Measurements from ENCODE around the gene NFATC4. TPM values are rescaled to one million over a fixed set of nuclear protein-coding genes. Genes with fewer than 3 reads are reported as not detected.

The NFATC4 gene
- total and polyA plus RNA-seq, 10 of the 15 experiments (the other 5 are each of a cell fraction or from before 2014, with no cell fraction given): 0.97 to 14.3 (median 4.9) TPM

DNA sequence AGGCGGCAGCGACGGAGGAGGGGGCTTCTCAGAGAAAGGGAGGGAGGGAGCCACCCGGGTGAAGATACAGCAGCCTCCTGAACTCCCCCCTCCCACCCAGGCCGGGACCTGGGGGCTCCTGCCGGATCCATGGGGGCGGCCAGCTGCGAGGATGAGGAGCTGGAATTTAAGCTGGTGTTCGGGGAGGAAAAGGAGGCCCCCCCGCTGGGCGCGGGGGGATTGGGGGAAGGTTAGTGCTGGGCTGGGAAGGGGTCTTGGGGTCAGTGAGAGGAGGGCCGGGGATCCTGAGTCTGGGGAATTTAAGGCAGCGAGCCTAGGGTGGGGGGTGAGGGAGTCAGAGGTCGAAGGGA is 203 bp downstream of the NFATC4 start:
- intact Hi-C loops (cut with micrococcal nuclease; ENCODE audit: unreplicated experiment) (loop anchor here (5.0 kb wide), 2 partner anchors 36 to 44 kb away; no protein-coding TSS in a partner anchor), in situ Hi-C loops (cut with MboI) (loop anchor here (5.0 kb wide), 1 partner anchor 64 kb away; no protein-coding TSS in a partner anchor)
- WGBS (ENCODE audit: insufficient coverage, insufficient replicate concordance, low lambda C conversion rate, missing lambda C conversion rate): 3% methylated on average over 13 of the region's 15 CpGs
- Histone ChIP-seq H3K9ac (ENCODE audit: control insufficient read depth, insufficient read depth, low read length) (peak overlapping the region; percentile 60; the same call in 1 of the 2 replicates), H3K79me2 (ENCODE audit: control insufficient read depth, insufficient read depth, low read length) (no peaks in the 10 kb centered on the region), H2AFZ (ENCODE audit: control insufficient read depth, low read depth, low read length) (no peak overlapping the region), H3K9me3 (replicated peaks; ENCODE audit: control insufficient read depth, insufficient read depth, low read length) (no peaks in the 10 kb centered on the region), H4K20me1 (ENCODE audit: control insufficient read depth, insufficient read depth) (no peaks in the 10 kb centered on the region), H3K4me3 (peak overlapping the region; percentile 51), H3K4me1 (ENCODE audit: control insufficient read depth, insufficient read depth, low read length) (peaks cover 16% of the 10 kb centered on the region), H3K27me3 (replicated peaks in 1 of 2; ENCODE audit: control insufficient read depth in 2 of 2, insufficient read depth in 2 of 2, low read length in 1 of 2) (peaks cover 1 to 6% of the 10 kb centered on the region in 2 experiments), H3K27ac (ENCODE audit: control insufficient read depth, insufficient read depth) (no peak overlapping the region), H3K36me3 (ENCODE audit: control insufficient read depth in 2 of 2, insufficient read depth in 2 of 2, low read length in 1 of 2) (no peaks in the 10 kb centered on the region), H3K4me2 (ENCODE audit: control insufficient read depth, insufficient read depth) (peak overlapping the region; percentile 74; the same call in 1 of the 2 replicates)
- ChIA-PET CTCF (interaction anchor here (0.8 to 4.4 kb wide), 4 partner anchors 35 to 63 kb away, joined by 3 to 22 read pairs (median 8); partner anchors contain the start of genes CBLN3 and KHNYN), POLR2A (interaction anchor here (0.7 to 1.4 kb wide), 3 partner anchors 14 to 121 kb away, joined by 3 to 13 read pairs (median 6); partner anchors contain the start of genes CBLN3 and KHNYN), SMC1A (ENCODE audit: uncharacterized antibody, unreplicated experiment) (interaction anchor here (0.7 to 1.4 kb wide), 3 partner anchors 57 to 63 kb away, joined by 3 to 4 read pairs (median 3); partner anchors contain the start of gene KHNYN), RAD21 (ENCODE audit: unreplicated experiment) (interaction anchor here (1.0 to 2.1 kb wide), 2 partner anchors 35 to 64 kb away, joined by 6 to 7 read pairs; no protein-coding TSS in a partner anchor)
- DNase-seq (ENCODE audit: low read depth, low spot score): no peak
- BruUV-seq (replicated peaks): no TSS peak
- no peak for ATAC-seq
- TF ChIP-seq, protein P1, sequence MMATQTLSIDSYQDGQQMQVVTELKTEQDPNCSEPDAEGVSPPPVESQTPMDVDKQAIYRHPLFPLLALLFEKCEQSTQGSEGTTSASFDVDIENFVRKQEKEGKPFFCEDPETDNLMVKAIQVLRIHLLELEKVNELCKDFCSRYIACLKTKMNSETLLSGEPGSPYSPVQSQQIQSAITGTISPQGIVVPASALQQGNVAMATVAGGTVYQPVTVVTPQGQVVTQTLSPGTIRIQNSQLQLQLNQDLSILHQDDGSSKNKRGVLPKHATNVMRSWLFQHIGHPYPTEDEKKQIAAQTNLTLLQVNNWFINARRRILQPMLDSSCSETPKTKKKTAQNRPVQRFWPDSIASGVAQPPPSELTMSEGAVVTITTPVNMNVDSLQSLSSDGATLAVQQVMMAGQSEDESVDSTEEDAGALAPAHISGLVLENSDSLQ (IDR thresholded peaks at IDR 0.05): no peak
- TF ChIP-seq TCF12 (IDR thresholded peaks at IDR 0.05; ENCODE audit: low read depth, low read length): no peak
- no peak for TF ChIP-seq LARP7 (IDR thresholded peaks at IDR 0.05)
- TF ChIP-seq GABPA (IDR thresholded peaks at IDR 0.05; ENCODE audit: low read depth): no peak
- FAIRE-seq: no peak
